SH-SY5Y (cell line): ENCODE data around the gene STARD10.

Experiments used
- GATA2 ChIP-seq: IDR thresholded peaks from 2 replicates; pipeline ENCODE4 v1.6.1; 2011; ENCODE audit warnings: mild to moderate bottlenecking, low read depth, low read length
- GATA3 ChIP-seq: IDR thresholded peaks from 2 replicates; pipeline ENCODE4 v1.6.1; 2011; ENCODE audit warnings: low read depth, mild to moderate bottlenecking, low read length, moderate library complexity

DNA sequence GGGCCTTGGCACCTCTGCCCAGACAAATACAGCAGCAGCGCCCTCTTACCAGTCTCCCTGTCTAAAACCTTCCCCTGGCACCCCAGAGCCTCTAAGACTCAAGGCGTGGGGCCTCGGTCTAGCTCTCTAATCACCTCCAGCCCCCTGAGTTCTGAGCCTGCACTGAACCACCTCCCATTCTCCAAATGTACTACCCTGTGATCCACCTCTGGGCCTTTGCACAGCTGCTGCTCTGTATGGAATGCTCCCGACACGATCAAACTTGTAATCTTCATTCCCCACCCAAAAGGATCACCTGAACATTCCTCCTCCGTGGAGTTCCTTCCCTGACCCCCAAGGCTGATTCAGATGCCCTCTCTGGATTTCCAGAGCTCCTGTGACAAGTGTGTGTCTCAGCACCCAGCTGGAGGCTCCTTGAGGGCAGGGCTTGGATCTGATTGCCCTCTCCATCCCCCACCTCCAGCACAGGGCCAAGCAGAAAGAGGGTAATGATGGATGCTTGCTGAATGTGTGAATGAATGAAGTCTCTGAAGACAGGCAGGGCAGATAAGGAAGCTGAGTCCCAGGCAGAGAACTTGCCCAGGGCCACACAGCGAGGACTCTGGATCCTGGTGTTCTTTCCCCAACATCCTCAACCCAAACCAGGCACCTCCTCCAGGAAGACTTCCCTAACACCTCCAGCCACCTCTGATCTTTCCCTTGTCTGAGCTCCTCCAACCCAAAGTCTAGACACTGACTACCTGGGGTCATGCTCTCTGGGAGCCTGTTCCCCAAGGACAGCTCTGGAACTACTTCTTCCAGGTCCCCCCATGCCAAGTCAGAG, 18.3 kb downstream of the STARD10 start:
- no peak for TF ChIP-seq GATA3
- no peak for TF ChIP-seq GATA2
